GM21515 (cell line): ENCODE data around the gene FGGY.
A peak's percentile ranks its signal among the peaks of the same experiment; 100 is the strongest.
"Not testable (repeated sequence)": the region's sequence is repeated elsewhere in the genome, so short reads cannot be mapped to it uniquely, and the experiment has no call there.

Experiments
- ATAC-seq: cut with Tn5 transposase; IDR thresholded peaks from one replicate; pipeline ENCODE4 v1.9.1; 2021; ENCODE audit not compliant: unreplicated experiment

The FGGY gene

DNA sequence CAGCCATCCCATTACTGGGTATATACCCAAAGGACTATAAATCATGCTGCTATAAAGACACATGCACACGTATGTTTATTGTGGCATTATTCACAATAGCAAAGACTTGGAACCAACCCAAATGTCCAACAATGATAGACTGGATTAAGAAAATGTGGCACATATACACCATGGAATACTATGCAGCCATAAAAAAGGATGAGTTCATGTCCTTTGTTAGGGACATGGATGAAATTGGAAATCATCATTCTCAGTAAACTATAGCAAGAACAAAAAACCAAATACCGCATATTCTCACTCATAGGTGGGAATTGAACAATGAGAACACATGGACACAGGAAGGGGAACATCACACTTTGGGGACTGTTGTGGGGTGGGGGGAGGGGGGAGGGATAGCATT, 241.6 kb downstream of the FGGY start:
- not testable (repeated sequence) for ATAC-seq

DNA sequence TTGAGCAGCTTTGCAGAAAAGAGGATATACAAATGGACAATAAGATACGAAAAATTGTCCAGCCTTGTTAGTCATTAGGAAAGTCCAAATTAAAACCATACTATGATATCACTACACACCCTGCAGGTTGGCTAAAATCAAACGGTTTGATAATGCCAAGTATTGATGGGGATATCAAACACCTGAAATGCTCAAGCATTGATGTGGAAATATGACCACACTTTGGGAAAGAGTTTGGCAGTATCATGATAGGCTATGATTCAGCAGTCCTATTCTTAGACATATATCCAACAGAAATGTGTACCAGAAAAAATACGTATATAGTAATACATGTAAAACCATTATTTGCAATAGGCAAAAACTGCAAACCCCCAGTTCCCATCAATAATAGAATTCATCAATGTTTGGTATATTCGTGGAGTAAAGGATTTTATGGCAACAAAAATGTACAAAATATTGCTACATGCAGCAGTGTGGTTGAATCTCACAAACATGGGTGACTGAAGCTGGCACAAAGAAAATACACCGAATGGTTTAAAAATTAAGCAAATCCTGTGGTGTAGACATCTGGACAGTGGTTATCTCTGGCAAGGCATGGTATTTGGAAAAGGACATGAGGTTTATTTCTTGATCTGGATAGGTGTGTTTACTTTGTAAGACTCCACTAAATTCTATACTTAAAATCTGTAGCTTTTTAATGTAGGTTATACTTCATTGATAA, 243.2 kb downstream of the FGGY start:
- no peak for ATAC-seq

DNA sequence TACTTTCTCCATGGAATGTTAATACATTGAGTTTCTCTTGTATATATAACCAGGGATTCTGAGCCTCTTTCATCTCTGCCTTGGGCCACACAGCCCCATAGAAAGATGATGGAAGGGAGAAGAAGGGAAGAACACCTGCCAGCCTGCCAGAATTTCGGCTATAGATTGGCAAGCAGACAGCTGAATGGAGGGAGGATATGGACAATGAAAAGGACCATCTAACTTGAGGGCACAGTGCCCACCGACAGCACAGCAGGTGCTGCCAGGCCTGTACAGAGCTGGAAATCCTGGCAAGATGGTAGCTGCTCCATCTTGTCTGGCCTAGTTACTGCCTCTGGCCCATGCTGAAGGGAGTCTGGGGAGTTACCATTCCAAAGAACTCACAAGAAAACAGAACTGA, 244.3 kb downstream of the FGGY start:
- ATAC-seq, result no peak

DNA sequence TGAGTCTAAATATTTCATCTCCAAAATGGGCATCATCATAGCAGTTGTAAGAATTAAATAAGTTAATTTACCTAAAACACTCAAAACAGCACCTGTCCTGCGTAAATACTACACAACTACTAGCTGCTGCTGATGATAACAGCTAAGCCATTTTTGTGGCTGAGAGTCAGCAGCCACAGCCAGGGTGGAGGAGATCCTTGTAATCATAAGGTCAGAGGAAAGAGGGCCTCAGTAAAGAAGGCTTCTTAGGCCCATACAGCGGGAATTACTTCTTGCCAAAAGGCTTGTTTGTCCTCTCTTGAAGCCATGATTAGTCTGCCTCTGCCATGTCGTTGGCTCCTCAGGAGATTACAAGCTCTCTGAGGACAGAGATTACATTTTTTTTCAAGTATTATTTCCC, 245.0 kb downstream of the FGGY start:
- no peak for ATAC-seq

DNA sequence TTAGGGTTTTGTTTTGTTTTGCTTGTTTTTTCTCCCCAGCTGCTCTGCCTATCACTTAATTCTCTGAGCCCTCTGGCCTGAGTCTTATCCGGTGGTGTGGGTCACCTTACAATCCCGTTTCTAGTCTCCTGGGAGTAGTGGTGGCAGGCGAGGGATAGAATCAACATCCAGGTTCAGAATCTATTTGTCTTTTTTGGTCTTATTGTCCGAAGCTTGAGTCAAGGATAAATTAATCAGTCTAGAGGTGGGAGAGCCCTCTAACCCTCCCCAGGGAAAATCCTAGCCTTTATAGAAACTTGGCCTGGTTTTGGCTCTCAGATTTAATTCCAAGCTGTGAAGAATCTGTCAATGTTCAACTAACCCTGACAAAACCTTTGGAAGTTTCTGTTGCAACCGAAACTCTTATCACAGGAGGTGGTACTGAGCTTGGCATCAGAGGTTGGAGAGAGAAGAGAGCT, 246.3 kb downstream of the FGGY start:
- ATAC-seq, result no peak

DNA sequence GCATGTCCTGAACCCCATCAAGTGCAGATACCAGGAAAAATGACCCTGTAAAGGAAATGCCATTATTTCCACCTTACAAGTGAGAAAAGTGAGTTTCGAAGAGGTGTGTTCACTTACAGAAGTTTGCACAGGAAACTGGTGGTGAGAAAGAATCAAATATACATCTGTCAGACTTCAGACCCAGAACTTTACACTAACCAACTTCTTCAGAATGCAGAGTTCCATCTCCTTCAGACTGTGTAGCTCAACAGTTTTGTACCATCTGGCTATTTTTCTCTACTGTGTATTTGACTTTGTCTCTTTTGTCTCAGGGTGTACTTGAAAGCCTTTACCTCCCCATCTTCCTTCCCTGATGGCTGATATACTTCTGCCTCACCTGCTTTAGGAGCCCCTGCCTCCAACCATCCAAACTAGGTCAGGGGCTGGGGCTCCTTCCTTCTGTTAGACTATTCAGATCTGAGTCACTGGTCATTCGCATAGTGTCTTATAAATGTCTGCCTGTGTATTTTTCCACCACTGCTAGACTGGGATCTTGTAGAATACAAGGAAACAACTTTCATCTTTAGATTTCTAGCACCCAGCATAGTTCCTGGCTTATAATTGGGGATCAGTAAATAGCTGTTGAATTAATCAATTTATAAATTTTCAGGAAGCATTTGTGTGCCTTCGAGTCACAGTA, 247.9 kb downstream of the FGGY start:
- ATAC-seq, result no peak

DNA sequence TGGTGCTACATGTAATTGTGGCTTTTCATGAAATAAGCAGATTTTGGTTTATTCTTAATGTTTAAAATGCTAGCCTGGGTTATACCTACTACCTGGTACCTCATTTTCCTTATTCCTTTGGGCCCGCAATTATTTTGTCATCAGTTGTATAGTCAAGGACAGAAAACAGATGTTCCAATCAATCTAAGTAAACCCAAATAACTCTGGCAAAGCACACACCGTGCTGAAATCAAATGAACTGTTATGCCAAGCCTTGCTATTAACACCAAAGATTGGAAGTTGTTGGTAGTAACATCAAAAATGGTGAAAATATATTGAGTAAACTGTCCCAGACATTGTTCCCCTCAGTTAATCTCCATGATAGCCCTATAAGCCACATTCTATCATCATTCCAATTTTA, 248.9 kb downstream of the FGGY start:
- ATAC-seq, result no peak

DNA sequence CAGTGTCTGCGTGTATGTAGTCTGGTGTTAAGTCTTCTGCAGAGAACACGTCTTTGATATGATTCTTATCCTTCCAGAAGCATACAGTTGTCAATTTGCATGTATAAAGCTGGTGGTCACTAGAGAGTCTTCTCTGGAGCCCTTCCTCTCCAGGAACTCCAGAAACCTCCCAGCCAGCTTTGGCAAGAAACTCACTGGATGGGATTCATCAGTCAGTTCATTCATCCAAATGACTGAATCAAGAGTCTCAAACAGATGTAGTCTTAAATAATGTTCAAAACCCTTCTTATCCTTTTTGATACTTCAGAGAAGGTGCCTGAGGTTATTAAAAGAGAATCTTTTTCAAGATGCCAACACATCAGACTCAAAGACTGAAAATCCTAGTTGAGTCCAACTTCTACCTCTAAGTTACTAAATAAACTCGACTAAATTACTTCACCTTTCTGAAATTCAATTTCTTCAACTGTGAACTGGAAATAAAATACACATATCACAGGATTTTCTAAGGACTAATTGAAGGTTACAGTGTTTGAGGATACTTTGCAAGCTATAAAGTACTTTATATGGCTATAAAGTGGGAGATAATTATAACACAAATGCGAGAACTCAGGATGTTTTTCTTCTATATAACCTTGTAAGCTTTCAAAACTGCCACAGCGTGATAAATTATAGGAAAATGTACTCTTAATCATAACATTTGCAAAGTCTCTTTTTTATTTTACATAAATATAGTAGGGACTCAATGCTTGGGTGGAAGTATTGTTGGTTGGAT, 252.4 kb downstream of the FGGY start:
- ATAC-seq, result no peak

DNA sequence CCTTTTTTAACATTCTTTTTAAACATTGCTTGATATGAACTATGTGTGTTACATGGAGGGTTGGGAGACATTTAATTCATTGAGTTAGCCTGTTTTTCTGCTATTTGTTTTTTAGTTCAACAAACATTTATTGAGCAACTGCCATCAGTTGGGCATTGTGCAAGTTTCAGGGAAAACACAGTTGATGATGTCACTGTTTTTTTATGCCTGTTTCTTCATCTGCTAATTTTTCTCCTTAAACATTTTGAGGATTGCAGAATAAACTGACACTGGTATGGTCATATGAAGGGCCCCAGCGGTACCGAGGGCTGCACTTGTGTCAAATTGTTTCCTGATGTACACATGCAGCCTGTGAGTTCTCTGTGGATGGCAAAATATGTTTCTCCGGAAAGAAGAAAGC, 253.0 kb downstream of the FGGY start:
- no peak for ATAC-seq

DNA sequence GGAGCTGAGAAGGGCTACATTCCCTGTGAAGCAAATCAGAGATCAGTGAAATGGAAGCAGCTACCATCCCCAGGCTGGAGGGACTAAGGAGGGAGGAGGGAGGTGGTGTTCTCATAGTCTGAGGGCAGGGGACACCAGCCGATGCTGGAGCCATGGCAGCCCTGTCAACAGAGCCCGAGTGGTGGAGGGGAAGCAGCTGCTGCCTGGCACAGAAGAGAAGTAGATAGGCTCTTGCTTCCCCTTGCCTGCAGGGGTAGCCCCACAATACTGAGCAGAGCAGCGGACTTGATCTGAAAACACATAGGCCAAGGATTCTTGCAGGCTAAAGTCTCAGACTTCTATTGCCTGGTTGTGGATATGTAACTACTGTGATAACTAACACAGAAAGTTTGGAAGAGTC, 255.1 kb downstream of the FGGY start:
- ATAC-seq, result no peak

DNA sequence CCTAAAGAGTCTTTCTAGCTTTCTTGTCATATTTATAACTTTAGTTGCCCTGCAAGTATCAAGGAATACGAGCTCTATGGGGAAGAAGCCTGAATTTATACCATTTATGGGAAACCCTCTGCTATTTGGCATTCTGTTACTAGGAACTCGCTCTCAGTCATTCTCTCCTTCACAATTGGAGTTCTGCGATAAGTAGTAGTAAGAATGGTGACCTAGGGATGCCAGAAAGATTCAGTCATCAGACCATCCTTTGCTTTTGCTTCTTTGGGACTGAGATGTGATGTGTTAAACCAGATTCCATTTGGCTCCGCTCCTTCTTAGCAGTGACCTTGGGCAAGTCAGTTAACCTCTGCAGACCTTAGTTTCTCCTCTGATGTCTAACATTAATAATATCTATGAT, 256.5 kb downstream of the FGGY start:
- no peak for ATAC-seq

DNA sequence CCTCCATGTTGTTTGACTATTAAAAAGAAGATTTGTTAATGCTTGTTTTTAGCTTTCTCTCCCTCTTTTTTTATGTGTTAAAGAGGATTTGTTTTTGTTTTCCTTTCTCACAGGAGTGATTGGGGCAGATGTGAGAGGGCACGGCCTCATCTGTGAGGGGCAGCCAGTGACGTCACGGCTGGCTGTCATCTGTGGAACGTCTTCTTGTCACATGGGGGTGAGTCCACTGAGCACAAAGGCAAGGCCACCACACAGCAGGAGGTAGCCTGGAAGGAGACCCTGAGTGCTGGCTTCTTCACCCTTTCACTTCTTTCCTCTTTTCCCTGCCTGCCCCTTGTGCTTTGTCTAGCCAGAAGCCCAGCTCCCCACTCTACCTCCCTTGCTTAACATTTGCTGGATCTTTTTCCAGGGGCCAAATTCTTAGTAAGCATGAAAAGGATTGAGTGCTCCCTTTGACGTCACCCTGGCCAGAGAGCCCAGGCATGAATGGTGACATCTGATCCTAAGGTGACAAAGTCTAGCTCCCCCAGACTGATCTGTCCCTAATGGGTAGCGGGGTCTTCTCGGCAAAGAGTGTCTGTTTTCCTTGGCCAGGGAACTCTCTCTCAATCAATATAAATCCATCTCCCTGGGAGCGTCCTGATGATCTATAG, 257.2 kb downstream of the FGGY start:
- no peak for ATAC-seq

DNA sequence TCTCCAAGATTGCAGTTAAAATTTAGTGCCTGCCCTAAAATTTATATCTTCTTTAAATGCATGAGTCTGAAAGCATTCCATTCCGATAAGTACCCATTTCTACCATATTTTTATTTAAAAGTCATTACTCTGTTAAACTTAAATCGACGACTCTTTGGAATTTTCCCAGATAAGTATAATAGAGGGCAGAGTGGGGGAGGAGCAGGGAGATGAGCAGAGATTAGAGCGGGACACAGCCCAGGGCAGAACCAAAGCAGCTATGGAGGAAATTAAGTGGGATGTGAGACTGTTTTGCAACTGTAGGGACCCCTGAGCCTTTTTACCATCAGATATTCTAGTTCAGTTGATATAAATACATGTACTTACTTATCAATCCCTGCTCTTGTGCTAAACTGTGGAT, 257.9 kb downstream of the FGGY start:
- ATAC-seq, result no peak

DNA sequence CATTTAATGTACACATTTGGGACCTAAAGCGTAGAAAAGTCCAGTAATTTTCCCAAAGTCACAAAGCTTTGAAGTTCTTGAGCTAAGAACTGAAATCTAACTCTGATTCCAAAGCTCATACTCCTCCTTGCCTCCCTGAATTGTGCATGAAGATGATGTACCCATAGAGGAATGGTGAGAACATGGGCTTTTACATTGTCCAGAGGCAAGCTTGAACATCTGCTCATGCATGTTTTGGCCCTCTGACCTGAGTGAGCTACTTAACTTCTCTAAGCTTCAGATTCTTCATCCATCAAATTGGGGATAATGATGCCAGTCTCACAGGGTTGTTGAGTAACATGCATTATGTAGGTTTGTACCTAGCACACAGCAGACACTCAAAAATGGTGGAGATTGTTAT, 259.5 kb downstream of the FGGY start:
- ATAC-seq, result no peak

DNA sequence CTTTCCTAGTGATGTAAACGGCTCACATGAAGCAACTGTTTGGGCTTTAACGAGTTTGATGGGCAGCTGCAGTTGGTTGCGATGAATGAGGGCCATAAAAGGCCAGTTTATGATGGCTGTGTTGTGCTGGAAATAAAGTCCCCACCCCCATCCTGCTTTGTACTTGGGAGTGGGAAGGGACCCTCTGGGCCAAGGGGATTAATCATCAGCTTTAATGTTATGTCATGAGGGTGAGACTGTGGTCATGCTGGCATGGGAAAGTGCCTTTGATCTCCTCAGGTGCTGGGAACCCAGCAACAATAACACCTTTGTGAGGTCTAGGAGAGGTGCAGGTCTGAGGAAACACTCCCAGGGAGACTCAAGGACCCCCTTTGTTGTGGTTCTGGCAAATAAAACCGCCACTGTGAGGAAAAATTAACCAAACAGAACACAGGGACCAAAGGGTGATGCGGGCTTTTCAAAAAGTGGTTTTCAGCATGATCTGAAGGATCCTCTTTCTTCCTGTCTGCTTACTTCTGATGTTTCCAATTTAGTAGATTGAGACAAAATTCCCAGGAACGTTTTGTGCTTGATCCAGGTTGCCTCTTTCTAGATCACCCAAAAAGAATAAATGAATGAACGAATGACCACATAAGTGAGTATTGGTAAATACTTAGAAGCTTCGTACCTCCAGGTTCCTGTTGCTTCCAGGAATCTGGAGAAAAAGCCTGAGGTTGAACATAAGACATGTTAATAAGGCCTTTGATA, 260.1 kb downstream of the FGGY start:
- ATAC-seq, result no peak

DNA sequence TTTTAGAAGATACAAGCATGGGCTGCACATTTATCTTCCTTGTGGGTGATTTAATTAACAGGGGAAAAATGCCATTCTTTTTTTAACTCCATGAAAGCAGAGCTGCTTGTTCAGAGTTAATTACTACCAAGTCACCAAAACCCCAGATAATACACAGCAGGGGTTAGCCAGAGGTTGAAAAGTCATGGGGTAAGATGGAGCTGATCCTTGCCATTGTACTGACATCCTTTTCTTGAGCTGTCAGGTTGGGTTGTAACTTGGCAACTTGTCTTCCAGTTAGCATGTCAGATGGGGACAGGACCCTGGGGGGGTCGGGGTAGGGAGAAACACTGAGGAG, 260.6 kb downstream of the FGGY start:
- no peak for ATAC-seq

DNA sequence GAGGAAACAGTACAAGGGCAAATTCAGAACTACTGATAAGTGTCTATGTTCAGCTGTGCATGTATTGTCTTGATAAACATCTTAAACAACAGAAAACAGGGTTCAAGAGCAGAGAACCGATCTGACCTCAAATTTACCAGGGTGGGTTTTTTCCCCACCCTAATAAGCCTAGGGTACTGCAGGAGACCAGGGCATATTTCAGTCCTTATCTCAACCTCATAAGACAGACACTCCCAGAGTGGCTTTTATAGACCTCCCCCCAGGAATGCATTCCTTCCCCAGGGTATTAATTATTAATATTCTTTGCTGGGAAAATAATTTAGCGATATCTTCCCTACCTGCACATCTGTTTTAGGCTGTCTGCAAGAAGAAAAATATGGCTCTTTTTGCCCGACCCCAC, 261.7 kb downstream of the FGGY start:
- not testable (repeated sequence) for ATAC-seq

DNA sequence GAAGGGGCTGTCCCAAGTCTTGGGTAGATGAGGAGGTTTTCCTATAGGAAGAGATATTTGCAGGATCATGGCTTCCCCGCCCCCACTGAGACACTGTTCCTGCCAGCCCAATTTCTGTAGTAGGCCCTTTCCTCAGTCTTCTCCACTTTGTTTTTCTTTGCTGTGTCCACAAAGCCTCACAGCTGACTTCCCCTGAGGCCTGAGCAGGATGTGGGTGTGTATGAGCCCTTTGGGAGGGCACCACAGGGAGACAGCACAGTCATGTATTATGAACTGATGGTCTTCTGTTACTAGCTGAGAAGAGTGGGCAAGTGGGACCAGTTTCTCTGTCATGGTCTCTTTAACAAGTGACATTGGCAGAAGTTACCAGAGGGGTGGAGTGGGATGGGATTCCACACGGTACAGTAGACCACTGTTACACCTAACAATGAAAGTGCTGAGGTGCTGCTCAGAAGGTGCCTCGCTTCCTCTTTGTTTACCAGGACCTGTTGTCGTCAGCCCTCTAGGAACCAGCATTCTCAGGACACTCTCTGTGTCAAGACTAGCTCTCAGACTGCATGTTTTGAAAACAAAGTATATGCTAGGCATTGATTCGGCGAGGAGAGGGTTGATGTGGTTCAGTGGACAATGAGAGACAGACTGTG, 264.0 kb downstream of the FGGY start:
- peak; percentile 74 for ATAC-seq

DNA sequence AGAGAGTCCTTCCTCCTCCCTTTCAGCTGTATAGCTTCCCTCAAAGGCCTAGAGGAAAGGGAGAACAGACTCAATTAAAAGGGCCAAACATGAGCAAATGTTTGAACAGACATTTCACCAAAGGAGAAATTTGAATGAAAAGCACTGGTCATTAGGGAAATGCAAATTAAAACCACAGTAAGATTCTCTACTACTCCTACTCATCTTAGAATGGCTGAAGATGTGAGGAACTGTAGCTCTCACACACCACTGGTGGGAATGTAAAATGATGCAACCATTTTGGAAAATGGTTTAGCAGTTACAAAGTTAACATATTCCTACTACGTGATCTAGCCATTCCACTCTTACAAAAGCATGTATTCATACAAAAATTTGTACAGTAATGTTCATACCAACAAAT, 264.9 kb downstream of the FGGY start:
- ATAC-seq, result no peak

DNA sequence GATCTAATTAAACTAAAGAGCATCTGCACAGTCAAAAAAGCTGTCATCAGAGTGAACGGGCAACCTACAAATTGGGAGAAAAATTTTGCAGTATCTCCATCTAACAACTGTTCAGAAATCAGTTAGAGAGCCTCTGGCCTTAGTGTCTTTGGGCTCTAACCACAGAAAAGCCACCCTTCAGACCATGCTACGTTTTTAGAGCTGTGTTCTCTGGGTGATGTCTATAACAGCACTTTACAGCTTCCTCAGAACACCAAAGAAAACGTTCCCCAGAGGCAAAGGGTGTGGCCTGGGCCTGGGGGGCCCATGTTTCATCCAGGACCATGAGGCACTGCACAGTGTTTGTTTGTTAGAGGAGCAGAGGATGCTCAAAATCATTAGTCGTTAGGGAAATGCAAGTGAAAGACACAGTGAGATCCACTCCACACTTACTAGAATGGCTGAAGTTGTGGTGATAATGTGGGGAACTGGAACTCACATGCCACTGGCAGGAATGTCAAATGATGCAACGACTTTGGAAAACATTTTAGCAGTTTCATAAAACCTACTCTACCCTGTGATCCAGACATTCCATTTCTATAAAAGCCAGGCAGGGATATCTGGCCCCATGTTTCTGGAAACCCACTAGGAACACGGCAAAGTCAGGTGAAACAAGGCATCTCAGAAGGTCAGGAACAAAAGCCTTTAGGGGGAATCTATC, 267.4 kb downstream of the FGGY start:
- no peak for ATAC-seq
